SW480 (cell line): ENCODE measurements around the gene LPAR2.

ENCODE experiments used
- DNase-seq: peaks from one replicate; pipeline ENCODE4 v3.0.0-alpha.2; 2016; ENCODE audit warnings: low spot score

Gene LPAR2

DNA sequence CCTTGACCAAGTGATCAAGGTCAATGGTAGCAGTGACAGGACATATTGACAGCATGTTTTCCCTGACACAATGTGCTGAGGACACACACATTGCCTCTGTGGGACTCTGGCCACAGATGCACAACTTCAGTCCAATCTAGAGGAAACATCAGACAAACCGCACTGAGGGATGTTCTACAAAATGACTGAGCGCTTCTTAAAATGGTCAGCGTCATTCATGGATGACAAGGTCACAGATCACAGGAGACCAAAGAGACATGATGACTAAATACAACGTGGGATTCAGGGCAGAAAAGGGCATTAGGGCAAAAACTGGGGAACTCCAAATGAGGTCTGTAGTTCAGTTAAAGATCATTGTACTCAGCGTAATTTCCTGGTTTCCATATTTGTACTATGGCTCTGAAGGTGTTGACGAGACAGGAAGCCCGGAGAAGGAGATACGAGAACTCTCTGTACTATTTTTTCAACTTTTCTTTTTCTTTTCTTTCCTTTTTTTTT lies 30.2 kb downstream of the LPAR2 start:
- DNase-seq: no peak

DNA sequence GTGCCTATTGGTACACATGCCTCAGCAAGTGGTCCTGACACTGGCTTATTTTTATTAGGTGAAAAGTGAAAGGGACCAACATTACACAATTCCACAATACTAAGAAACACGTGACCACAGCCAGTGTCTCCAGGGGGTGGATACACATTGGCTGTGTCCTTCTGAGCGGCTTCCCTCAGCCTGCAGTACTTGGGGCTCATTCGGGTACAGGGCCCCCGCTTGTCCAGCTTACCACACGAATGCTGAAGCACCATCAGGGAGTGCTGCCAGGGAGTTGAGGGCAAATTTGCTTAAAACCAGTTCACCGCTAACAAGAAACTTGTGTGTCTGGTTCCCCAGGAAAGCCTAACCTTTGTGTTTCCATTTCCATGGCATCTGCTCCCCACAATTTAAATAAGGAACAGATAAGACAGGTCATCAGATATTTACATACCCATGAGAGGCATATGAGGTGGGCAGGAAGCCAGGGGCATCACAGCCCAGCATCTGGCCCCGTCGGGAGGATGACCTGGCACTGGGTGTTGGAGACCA lies 32.8 kb downstream of the LPAR2 start:
- DNase-seq: no peak

DNA sequence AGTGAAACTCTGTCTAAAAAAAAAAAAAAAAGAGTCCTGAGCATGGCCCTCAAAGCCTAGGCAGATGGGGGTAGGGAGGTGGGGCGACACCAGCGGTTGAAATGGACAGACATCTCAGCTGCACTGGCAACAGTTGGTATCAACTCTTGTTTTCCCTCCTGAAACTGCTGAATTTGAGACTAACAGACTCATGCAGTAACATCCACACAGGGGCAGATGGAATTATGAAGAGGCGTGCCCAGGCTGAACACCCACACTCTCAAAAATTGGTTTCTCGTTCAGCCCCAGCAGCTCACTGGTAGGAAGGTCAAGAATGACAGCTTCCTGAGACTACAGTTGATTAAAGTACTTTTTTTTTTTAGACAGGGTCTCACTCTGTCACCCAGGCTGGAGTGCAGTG lies 33.6 kb downstream of the LPAR2 start:
- DNase-seq: no peak

DNA sequence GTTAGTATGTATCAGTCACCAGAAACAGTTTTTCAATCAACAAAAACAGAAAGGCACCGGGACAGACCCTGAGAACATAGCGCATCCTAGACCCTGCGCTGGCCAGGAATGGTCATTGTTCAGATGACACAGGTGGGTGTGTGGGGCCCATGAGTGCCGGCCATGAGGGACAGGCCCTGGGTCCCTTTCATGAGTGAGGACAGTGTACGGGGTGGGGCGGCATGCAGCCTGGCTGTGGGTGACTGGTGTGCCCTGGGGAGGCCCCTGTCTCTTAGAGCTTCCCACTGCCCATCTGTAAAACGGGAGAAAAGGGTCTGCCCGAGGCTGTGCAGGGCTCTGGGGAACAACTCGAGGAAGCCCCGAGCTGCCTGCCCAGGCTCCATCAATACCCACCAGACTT lies 35.3 kb downstream of the LPAR2 start:
- no peak for DNase-seq

DNA sequence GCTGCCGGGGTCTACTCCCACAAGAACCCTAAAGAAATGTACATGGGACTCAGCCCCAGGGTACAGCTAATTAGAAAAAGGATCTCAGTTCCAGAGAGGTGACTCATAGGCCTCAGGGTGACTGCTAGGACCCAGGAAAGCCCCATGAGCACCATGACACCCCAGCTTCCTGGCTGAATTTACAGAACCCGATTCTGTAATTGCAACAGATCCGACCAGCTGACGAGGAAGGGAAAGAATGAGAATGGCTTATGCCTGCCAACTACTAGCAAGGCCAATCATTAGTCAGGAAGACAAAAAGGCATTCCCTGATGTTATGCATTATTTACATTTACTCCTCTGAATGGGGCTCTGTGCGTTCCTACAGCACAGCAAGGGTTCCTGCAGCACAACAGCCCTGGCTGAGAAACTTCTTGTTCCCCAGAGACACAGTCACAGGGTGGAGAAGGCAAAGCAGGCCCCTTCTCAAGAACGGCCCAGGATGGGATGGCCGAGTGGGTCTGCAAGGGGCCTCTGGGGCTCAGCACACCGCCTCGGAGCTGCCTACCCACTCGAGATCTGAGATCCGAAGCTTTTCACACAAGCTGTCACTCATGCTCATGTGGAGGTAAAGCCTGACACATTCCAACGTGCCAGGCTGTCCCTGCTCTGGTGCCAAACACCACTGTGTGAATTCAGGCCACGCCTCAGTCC lies 36.7 kb downstream of the LPAR2 start:
- peak; percentile 74 for DNase-seq

DNA sequence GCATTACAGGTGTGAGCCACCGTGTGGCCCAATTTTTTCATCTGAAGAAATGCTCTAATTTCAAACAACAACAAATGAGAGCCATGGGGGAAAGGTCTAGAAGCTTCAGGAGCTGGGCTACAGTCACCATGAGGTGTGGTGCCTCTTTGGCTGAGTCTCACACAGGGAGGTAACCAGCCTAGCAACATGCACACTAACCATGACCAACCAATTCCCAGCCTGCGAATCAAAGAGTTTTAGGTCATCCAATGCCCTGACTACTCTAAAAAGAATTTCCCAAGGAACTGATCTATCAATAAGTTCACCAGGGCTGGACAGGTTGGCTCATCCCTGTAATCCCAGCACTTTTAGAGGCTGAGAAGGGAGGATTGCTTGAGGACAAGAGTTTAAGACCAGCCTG lies 39.5 kb downstream of the LPAR2 start:
- no peak for DNase-seq

DNA sequence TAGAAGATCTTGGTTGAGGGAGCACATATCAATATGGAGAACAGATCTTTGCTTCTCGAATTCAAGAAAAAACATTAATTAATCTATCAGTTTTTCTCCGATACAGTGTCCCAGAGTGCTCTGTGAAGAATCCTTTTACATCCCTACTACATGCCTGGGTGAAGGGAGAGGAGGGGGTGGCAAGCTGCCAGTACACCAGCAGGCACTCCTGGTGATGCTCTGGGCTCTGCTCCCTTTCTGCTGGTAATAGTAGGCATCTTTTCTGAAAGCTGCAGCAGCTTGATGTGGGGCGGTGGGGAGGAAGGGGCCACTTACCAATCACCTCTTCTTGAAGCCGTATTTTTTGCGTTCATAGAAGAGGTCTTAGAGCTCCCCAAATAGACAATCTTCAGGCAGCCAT lies 40.2 kb downstream of the LPAR2 start:
- DNase-seq: no peak

DNA sequence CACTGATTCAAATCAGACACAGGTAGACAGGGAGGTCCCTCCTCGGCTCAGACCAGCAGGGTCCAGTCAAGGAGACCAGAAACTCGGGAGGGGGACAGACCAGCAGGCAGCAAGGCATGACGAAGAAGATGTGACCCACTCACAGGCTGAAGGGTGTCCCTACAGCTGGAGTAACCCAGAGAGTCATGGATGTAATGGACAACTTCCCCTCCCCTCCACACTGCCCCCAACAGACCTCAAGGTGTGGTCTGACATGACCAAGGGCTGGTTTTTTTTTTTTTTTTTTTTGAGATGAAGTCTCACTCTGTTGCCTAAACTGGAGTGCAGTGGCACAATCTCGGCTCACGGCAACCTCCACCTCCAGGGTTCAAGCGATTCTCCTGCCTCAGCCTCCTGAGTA lies 43.7 kb downstream of the LPAR2 start:
- no peak for DNase-seq

DNA sequence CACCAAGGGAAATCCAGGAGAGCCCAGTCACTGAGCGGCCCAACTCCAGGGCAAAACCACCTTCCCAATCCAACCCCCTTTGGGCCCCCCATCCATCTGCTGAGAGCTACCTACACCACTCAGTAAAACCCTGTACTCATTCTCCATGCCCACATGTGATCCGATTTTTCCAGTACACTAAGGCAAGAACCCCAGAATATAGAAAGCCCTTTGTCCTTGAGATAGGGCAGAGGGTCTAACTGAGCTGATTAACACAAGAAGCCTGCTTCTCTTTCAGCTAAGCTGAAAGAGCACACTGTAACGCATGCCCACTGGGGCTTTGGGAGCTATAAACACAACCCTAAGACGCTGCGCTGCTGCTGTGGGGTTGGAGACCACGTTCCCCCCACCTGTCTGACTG lies 45.5 kb downstream of the LPAR2 start:
- no peak for DNase-seq

DNA sequence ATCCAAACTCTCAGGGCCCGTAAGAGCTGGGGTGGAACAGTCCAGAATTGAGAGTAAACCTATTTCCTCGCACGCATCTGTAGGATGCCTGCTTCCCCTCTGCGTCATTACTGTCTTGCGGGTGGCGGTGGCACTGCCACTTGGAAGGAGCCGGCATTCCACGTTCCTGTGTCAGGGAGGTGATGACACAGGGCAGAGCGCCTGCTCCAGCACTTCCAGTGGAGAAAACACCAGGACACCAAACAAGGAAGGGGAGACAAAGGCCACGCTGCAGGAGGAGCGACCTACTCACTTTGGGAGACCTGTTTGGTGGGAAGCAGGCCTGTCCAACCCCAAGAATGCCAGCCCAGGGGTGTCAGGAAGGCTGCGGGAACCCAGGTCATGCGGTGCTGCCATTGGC lies 46.6 kb downstream of the LPAR2 start:
- DNase-seq: no peak

DNA sequence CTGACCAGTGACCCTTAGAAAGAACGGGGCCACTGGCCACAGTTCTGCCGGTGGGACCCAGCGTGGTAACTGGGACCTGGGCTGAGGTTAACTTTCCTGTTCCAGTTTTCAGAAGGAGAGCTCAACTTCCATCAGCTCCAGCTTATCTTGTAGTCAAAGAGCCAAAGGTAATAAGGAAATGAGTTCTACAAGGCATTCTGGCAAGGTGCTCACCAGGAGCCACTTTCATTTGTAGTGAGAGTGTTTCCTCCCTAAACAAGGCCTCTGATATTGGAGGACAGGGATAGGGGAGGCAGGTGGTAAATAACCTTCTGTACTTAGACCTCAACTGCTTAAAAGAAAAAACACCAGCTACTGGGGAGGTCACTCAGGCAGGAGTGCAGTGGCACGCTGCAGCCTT lies 47.6 kb downstream of the LPAR2 start:
- DNase-seq: no peak

DNA sequence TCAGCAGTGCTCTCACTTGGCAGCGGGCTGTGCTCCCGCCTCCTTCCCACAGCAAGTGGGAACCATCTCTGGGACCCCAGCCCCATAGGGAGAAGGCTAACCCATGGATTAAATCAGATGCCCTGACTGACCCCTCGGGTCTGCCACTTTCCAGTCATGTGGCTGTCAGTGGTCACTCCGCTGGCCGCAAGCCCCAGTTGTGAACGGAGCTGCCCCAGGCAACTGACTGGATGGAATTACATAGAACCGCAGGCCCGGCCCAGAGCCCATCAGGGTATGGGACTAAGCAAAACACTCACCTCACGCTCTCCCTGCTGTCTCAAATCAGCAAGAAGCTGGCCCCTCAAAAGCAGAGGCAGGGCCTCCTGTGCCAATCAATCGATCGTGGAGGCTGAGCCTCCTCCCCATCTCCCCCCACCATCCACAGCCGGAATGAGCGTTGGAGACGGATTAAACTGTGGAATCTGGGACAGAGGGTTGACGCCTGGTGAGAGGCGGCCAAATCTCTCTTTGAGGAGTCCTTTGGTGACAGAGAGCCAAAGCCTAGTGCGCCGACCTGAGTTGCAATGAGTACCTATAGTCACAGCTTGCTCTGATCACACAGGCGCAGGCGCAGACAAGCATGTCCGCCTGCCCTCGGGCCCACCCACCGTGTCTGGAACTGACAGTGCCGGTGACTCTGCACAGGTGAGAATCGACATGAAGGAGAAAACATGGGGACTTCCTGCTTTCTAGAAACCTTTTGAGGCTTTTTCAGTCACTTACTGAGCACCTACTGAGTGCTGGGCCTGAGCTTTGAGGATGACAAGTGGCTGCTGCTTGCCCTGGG lies 48.3 kb downstream of the LPAR2 start:
- no peak for DNase-seq

DNA sequence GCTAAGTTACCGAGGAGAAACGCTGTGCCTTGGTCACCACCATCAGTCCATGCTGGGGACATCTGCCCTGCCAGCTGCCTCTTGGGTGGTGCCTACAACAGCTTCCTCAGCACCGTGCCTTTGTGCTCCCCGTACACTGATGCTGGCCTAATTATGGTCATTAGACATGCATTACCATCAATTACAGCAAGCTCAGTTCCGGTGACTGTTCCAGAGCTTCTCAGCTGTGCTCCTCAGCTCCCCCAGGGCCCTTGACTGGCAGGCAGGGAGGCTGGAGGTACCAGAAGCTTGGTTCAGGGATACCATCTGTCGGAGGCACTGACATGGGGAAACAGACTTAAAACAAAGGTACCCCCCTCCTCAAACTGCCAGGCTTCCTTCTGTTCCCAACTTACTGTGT lies 49.8 kb downstream of the LPAR2 start:
- DNase-seq: no peak

DNA sequence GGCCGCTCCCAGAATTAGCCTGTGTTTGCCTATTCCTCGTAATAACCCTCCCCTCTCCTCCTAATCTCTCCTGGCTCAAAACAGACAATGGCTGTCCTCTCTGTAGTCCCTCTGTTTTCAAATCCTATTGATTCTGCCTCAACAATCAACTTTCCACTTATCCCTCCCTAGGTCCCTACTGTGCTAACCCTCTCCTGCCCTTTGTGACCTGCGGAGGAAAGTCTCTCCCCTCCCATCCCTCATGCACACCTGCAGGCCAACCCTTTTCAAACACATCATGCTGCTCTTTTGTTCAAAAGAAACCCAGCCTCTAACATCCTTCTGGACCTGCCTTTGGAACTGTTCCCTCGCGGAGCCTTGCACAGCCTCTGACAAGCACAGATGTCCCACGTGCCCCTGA lies 52.6 kb downstream of the LPAR2 start:
- no peak for DNase-seq
